HEK293T (cell line): ENCODE data around the gene ZNF740.

Experiments
- BHLHE40 ChIP-seq: fragments of 450-650 bp; IDR thresholded peaks from 2 replicates; pipeline ENCODE4 v1.6.1; 2016; ENCODE audit warnings: mild to moderate bottlenecking, moderate library complexity, borderline replicate concordance
- ELF4 ChIP-seq: fragments of 450-650 bp; IDR thresholded peaks from 2 replicates; pipeline ENCODE4 v1.6.1; 2017; ENCODE audit warnings: antibody characterized with exemption
- L3MBTL2 ChIP-seq: fragments of 450-650 bp; conservative IDR thresholded peaks from 2 replicates; pipeline ENCODE4 v1.6.1; 2016; ENCODE audit warnings: mild to moderate bottlenecking
- ZNF384 ChIP-seq: fragments of 450-650 bp; IDR thresholded peaks from 2 replicates; pipeline ENCODE4 v1.6.1; 2016

DNA sequence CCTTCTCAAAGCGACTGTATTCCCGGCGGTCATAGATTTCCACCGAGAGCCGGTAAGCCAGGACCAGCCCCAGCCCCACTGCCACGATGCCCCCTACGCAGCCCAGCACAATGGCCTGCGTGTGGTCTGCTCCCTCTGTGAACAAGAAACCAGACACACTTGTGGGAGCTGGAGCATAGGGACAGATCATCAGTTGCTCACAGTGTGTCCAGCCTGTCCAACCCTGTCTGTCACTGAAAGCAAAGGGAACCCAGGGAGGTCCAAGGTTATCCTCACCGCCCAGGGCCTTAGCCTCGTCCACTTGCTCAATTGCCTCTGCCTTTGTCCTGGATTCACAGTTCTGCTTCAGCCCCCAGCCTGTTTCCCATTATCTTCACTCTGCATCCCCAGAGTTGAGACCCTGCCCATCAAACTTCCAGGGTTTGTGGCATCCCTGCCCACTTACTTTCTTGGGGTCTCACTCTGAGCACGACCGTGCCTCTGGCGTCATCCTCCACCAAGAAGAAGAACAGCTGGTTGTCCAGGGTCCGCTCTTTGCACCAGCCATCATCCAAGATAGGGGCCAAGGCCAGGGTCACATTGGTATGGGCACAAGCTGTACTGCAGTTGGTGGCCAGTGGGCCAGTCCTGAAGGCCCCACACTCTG lies 11.5 kb downstream of the ZNF740 start:
- TF ChIP-seq L3MBTL2 (no peak), ZNF384 (no peak), ELF4 (no peak), BHLHE40 (no peak)
